Kidney tubule cell (primary cell): ENCODE measurements around the gene ANO7.

Experiments
- DNase-seq: peaks from one replicate; pipeline ENCODE4 v3.0.0-alpha.2; 2018; ENCODE audit warnings: low spot score

ANO7 gene

GRCh38 chr2:241252778-241253475 lies 64.5 kb downstream of the ANO7 start:
- no peak for DNase-seq

- DNase-seq = no peak
Measured at GRCh38 chr2:241254904-241255351, 66.5 kb downstream of the ANO7 start.

- DNase-seq = no peak
Measured at GRCh38 chr2:241255542-241256167, 67.2 kb downstream of the ANO7 start.

GRCh38 chr2:241256168-241256545 lies 67.7 kb downstream of the ANO7 start:
- DNase-seq = no peak

DNA sequence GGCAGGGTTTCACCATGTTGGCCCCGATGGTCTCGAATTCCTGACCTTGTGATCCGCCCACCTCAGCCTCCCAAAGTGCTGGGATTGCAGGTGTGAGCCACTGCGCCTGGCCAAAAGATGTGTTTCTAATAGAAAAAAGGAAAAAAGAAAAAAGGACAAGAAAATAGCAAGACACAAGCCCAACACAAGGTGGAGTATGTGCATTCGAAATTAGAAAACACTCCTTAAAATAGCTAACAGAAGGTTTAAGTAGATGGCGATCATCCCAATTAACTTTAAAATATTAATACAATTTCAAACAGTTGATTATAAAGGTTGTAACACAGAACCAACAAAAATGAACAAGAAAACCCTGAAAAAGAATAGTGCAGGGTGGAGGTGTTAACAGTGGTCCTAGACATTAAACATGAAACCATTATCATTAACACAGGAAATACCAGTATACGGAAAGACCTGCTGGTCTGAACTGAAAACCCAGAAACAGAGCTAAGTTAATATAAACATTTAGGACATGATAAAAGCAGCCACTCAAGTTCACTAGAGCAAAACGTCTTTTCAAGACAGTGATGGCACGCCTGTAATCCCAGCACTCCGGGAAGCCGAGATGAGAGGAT lies 69.0 kb downstream of the ANO7 start:
- no peak for DNase-seq

DNA sequence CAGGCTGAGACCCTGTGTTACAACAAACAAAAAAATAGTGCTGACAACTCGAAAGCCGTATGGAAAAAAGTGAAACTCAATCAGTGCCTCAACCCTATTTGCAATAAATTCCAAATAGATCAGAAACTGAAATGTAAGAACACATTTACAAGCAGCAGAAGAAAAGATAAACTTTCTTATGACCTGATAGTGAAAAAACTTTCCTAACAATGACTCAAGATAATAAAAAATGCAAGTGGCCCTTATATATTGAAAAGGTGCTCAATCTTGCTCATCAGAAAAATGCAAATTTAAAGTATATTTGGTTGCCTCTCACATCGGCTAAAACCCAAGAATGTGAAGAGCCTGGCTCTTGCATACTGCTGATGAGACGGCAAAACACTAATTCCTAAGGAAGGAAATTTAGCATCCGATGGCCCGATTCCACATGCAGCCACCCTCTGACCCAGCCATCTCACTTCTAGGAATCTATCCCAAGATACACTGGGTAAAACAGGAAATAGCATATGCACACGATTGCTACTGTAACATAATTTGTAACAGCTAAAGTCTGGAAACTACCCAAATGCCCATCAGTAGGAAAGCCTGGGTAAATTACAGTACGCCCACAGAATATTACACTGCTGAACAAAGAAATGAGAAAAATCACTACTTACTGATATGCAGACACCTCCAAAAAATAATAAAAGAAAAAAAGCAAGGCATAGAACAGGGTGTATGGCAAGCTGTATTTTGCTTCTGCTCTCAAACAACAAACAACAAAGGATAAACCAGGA lies 70.2 kb downstream of the ANO7 start:
- DNase-seq = no peak

DNA sequence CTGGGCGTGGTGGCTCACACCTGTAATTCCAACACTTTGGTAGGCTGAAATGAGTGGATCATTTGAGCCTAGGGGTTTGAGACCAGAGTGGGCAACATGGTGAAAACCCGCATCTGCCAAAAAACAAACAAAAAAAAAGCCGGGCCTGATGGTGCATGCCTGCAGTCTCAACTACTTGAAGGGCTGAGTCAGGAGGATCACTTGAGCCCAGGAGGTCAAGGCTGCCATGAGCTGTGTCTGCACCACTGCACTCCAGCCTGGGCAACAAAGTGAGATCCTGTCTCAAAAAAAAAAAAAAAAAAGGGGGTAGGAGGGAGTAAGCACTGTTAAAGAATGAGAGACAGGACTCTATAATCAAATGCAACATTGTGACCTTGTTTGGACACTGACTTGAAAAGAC lies 72.4 kb downstream of the ANO7 start:
- no peak for DNase-seq

DNA sequence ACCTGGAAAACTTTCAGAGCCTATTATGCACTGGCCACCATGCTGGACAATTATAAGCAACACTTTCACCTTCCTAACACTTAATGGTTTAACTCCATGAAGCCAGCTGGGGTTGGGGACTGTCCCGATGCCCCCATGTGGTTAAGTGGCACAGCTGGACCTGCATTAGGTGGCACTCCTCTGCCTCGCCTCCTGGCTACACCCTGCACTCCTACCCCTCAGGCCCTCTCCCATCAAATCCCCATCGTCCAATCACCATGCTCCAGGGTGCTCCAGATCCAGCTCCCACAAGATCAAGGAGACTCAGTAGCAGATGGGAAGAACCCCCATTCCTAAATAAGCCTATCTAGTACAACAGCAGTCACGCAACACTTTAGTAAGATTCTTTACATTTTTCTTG lies 73.2 kb downstream of the ANO7 start:
- no peak for DNase-seq

- DNase-seq = no peak
Measured at GRCh38 chr2:241263061-241263460, 74.6 kb downstream of the ANO7 start.

- no peak for DNase-seq
Measured at GRCh38 chr2:241265506-241265905, 77.0 kb downstream of the ANO7 start.

DNA sequence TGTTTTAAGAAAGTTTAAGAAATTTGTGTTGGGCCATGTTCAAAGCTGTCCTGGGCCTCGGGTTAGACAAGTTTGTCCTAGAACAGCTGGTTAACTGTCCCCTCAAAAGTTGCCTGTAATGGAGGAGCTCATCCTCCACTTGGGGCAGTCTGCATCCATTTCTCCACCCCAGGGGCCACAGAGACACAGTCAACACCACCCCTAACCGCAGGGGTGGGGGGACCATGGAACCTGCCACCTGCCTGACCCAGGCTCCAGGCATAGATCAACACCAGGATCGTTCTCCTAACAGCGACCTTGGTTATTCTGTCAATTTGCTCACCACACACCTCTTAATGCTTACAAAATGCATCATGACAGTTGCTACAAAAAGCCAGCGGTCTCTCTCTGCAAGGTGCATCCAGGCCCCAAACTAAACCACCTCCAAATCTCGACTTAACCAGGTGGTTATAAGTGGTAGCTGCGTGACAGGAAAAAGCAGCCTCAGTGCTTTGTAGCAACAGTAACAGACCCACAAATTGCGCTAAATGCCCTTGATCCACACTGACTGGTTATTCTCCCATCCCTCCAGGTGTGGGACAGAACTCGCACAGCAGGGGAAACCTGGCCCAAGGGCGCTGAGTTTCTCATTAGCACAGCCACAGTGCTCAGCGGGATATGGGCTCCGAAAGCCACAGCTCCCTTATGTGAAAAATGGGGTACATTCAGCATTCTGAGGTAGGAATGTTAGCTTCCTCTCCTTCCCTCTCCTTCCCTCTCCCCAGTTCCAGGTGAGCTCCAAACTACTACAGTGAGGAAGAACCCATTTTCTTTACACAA lies 79.0 kb downstream of the ANO7 start:
- no peak for DNase-seq

- no peak for DNase-seq
Measured at GRCh38 chr2:241268306-241268705, 79.8 kb downstream of the ANO7 start.

- DNase-seq = peak; percentile 65
Measured at GRCh38 chr2:241268716-241269445, 80.4 kb downstream of the ANO7 start.

- no peak for DNase-seq
Measured at GRCh38 chr2:241269707-241270520, 81.4 kb downstream of the ANO7 start.

DNA sequence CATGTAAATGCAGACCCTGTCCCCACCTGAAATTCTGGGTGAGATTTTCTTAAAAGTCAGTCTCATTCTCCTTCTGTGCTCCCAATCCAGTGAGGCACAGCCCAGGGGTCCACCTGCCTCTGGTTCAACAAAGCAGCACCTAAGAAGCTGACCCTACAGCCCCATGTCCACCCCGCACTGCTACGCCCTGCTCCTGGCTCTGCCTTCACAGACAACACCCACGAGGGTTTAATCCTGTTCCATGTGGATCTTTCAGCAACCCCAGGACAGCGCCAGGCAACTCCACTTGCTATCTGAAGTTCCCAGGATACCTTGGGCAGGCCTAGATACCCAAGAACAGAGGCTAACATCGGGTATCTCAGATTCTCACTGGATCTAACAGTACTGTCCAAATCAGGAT lies 82.1 kb downstream of the ANO7 start:
- DNase-seq = no peak

DNA sequence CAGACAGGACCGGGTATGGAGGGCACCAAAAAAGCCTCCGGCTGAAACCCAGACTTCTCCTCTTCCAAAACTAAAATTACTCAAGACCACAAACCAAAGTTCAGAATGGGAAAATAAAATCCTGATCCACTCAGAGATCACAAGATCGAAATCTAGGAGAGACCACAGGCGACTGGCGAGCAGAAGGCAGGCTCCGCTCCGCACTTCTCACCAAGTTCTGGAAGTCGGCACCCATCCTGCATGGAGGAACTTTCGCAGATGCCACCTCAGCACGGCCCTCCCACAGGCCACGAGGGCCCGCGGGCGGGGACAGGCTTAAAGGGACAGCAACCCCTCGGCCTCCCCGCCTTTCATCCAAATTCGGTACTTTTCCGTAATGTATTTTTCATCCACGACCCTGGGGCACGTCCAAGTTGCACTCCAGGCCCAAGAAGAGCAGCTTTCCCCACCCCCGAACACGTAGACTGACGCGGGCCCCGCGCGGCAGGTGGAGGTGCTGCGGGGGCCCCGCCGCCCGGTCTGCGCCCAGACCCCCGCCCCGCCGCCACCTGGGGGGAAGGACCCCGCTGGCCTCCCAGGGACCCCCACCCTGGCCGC lies 83.3 kb downstream of the ANO7 start:
- peak; percentile 78 for DNase-seq

- peak; percentile 50 for DNase-seq
Measured at GRCh38 chr2:241272303-241273209, 84.1 kb downstream of the ANO7 start.

GRCh38 chr2:241273210-241274020 lies 84.9 kb downstream of the ANO7 start:
- DNase-seq = no peak
